Heart right ventricle (tissue), 16 donors: ENCODE data around the gene RASSF8. TPM values are rescaled to one million over a fixed set of nuclear protein-coding genes. Genes with fewer than 3 reads are reported as not detected.

Experiments used
- ATAC-seq, 8 donors: fragments of 200-7000 bp; cut with Tn5 transposase; one replicate each; pipeline ENCODE4 v1.9.1; 2020; ENCODE audit warnings: mild to moderate bottlenecking in 8 of 8, moderate library complexity in 8 of 8, moderate number of reproducible peaks in 1 of 8
- DNase-seq, 2 donors: peaks; one replicate each; pipeline ENCODE4 v3.0.0-alpha.2; 2020
- H3K27ac ChIP-seq, 10 donors: fragments of 200-600 bp; sonication (generic) in 2 of 10; one replicate each; pipeline versions ENCODE4 v1.5.0 to v1.8.0; 2020 to 2022; ENCODE audit warnings: mild to moderate bottlenecking in 3 of 10
- H3K27me3 ChIP-seq, 7 donors: fragments of 200-600 bp; one replicate each; pipeline ENCODE4 v1.8.0; 2021 to 2022; ENCODE audit warnings: mild to moderate bottlenecking in 2 of 7
- H3K36me3 ChIP-seq, 9 donors: fragments of 200-600 bp; sonication (generic) in 1 of 9; one replicate each; pipeline versions ENCODE4 v1.5.0 to v1.8.0; 2020 to 2022; ENCODE audit warnings: mild to moderate bottlenecking in 2 of 9
- H3K4me1 ChIP-seq, 9 donors: fragments of 200-600 bp; sonication (generic) in 1 of 9; one replicate each; pipeline versions ENCODE4 v1.5.0 to v1.8.0; 2020 to 2022; ENCODE audit warnings: mild to moderate bottlenecking in 4 of 9
- H3K4me3 ChIP-seq, 10 donors: fragments of 200-600 bp; sonication (generic) in 2 of 10; one replicate each; pipeline versions ENCODE4 v1.5.0 to v1.8.0; 2020 to 2022; ENCODE audit warnings: mild to moderate bottlenecking in 7 of 10, moderate library complexity in 2 of 10
- H3K9me3 ChIP-seq, 11 donors: fragments of 200-600 bp in 10 of 11; sonication (generic) in 2 of 11; one replicate each; pipeline versions ENCODE4 v1.5.0 to v1.8.0; 2013 to 2022; ENCODE audit warnings: mild to moderate bottlenecking in 2 of 11, control low read depth in 1 of 11, moderate library complexity in 1 of 11
- CTCF ChIP-seq, 9 donors: fragments of 200-600 bp; sonication (generic) in 2 of 9; IDR thresholded peaks; one replicate each; pipeline versions ENCODE4 v1.5.0 to v1.8.0; 2021 to 2022; ENCODE audit warnings: antibody characterized with exemption in 9 of 9, mild to moderate bottlenecking in 5 of 9, moderate library complexity in 1 of 9
- WGBS, 2 donors: extraction: QIAGEN DNeasy Blood & Tissue Kit; methylation state at CpG; one replicate each; pipeline ENCODE4 v1.1.7; 2013; ENCODE audit warnings: inconsistent platforms in 1 of 2; 5-methylcytosine and 5-hydroxymethylcytosine counted together
- intact Hi-C, 10 donors: fragments of 100-400 bp; cut with DNase I; formaldehyde crosslinking; loops; one replicate each; pipeline versions ENCODE4 v1.11.1 to v1.14.2; 2022
- polyA plus RNA-seq, 2 donors: library from polyadenylated mRNA; stranded (reverse); fragments of 200-250 nt; gene quantifications; one replicate each; pipeline ENCODE4 v1.2.3, GENCODE V29; 2013
- total RNA-seq, 10 donors: library from RNA; stranded (reverse); fragmentation: NEBNext Ultra II Directional in 3 of 10; extraction: Animal tissue kit (Norgen Biotek cat#: 25700) in 3 of 10; gene quantifications; one replicate each; pipeline versions ENCODE4 v1.2.1 to v1.2.4, GENCODE V29; 2021 to 2023
- donor health status: Arrhythmogenic right ventricular cardiomyopathy.
- donor health status: ischemic (EF 13 %, LVEDD 7.1; RV severe dilation, severe dysfunction).
- donor health status: healthy with polysubstance abuse.
- donor health status: DM: no; HTN: yes; CAD: no.
- donor health status: DM: no; HTN: no; CAD: no.
- donor health status: ischemic (EF 25% LVEDD 6.9; RV normal size, moderate dysfunction).
- donor health status: ischemic (EF 25% LVEDD 5.7; RV mildly dilated, moderate dysfunction).
- donor health status: healthy.
- donor health status: DM: yes; HTN: yes; CAD: no.
- donor health status: Ischemic cardiomyopathy.
- donor health status: ischemic (EF 35%, LVEDD 5.7; RV mildly dilated, moderate dysfunction).
- donor health status: nonischemic (EF 11% LVEDD 7.7; RV severe dilation, severe dysfunction).
- donor health status: DM: yes; HTN: yes; CAD: no.
- donor health status: PGD.
- donor health status: ischemic (EF 29% LVEDD 5.4; RV normal size, mild dysfunction).
- donor health status: nonischemic (EF 23%, LVEDD 6.1; RV moderate dilation, normal function).

The RASSF8 gene
- total and polyA plus RNA-seq, 12 donors: 5.7 to 43.9 (median 28.9) TPM

DNA sequence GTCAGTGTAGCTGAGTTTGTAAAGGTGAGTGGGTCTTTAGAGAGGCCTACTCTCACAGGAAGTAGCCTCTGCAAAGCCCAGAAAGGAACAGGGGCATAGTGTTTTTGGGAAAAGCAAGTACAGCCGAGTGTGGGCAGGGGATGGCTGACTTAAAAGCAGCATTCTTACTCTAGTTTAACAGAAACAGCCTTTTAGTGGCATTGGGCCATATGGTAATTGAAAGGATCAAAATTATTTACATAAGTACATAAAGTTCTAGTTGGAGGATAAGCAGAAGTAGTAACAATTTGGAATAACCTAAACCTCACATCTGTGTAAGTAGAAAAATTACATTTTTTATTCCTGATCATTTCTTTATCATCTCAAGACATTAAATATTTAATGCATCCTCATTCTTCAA, 49.1 kb downstream of the RASSF8 start:
- intact Hi-C loops: no loop called here
- Histone ChIP-seq H3K4me1 (peaks cover 13 to 47% (median 37%) of the 10 kb centered on the region in 9 donors), H3K9me3 (peaks cover 0 to 11% (median 0%) of the 10 kb centered on the region in 11 donors), H3K27ac (no peak overlapping the region), H3K4me3 (no peak overlapping the region), H3K36me3 (peaks cover 0 to 8% (median 0%) of the 10 kb centered on the region in 9 donors), H3K27me3 (no peaks in the 10 kb centered on the region)
- 80 to 93% methylated on average over 1 of the region's 1 CpG for WGBS, 2 donors
- DNase-seq (no peak), ATAC-seq (no peak)
- TF ChIP-seq CTCF (IDR thresholded peaks at IDR 0.05): no peak

DNA sequence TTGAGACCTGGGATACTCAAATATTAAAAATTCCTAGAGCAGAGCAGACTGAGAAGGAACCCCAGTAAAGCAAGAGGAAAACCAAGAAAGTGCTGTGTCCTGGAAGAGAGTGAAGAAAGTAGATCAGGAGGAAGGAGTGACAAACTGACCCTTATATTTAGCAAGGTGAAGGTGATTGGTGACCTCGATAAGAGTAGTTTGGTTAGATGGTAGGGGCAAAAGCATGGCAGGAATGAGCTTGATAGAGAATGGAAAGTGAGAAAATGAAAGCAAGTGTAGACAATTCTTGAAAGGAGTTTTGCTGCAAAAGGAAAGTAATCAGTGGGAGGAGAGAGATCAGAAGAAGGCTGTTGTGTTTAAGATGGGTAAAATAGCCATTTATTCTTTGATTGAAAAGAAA, 51.1 kb downstream of the RASSF8 start:
- H3K27me3 ChIP-seq: no peaks in the 10 kb centered on the region
- DNase-seq (no peak), ATAC-seq (no peak)
- intact Hi-C loops: no loop called here
- peaks cover 13 to 59% (median 43%) of the 10 kb centered on the region in 9 donors for H3K4me1 ChIP-seq
- H3K27ac ChIP-seq: peak overlapping the region in 5 of 10 donors; percentile 41 to 77 (median 68)
- H3K9me3 ChIP-seq: no peaks in the 10 kb centered on the region
- WGBS, 2 donors: 95 to 99% methylated on average over 1 of the region's 1 CpG
- H3K36me3 ChIP-seq: no peaks in the 10 kb centered on the region
- no peak overlapping the region for H3K4me3 ChIP-seq
- no peak for TF ChIP-seq CTCF (IDR thresholded peaks at IDR 0.05)

GRCh38 chr12:26010293-26010821, 51.9 kb downstream of the RASSF8 start:
- H3K36me3 ChIP-seq: no peaks in the 10 kb centered on the region
- peak overlapping the region; percentile 32 to 77 (median 56) for H3K27ac ChIP-seq
- no peaks in the 10 kb centered on the region for H3K9me3 ChIP-seq
- WGBS, 2 donors: 60 to 74% methylated on average over 6 of the region's 6 CpGs
- no peak overlapping the region for H3K4me3 ChIP-seq
- no peaks in the 10 kb centered on the region for H3K27me3 ChIP-seq
- no peak for TF ChIP-seq CTCF (IDR thresholded peaks at IDR 0.05)
- ATAC-seq: peak in 2 of 8 donors; percentile 3 to 35
- DNase-seq: no peak
- H3K4me1 ChIP-seq: peaks cover 13 to 59% (median 43%) of the 10 kb centered on the region in 9 donors
- intact Hi-C loops: loop anchor here in 6 of 10 donors (5.0 to 10.0 kb wide), 4 partner anchors 33 to 56 kb away; partner anchors contain the start of gene RASSF8 (in 3 of the 6)

GRCh38 chr12:26011099-26011498, 52.6 kb downstream of the RASSF8 start:
- intact Hi-C loops: loop anchor here in 6 of 10 donors (5.0 to 10.0 kb wide), 4 partner anchors 34 to 56 kb away; partner anchors contain the start of gene RASSF8 (in 3 of the 6)
- WGBS, 2 donors: 10 to 16% methylated on average over 2 of the region's 2 CpGs

More at GRCh38 chr12:26011099-26011498, 52.6 kb downstream of the RASSF8 start:
- no peaks in the 10 kb centered on the region for H3K27me3 ChIP-seq
- ATAC-seq: peak; percentile 79 to 95 (median 91)
- H3K36me3 ChIP-seq: no peaks in the 10 kb centered on the region
- H3K9me3 ChIP-seq: no peaks in the 10 kb centered on the region
- TF ChIP-seq CTCF (IDR thresholded peaks at IDR 0.05): no peak
- H3K27ac ChIP-seq: peak overlapping the region; percentile 5 to 77 (median 57)
- no peak overlapping the region for H3K4me3 ChIP-seq
- no peak for DNase-seq
- H3K4me1 ChIP-seq: peaks cover 13 to 60% (median 43%) of the 10 kb centered on the region in 9 donors
